PC-3 (cell line): ENCODE results near the gene CEP41. TPM values are rescaled to one million over a fixed set of nuclear protein-coding genes. Genes with fewer than 3 reads are reported as not detected.

Experiments
- ATAC-seq: fragments of 200-7000 bp; cut with Tn5 transposase; 2 replicates; pipeline ENCODE4 v1.9.1; 2020; ENCODE audit warnings: mild to moderate bottlenecking, moderate library complexity
- BruUV-seq: library from RNA; stranded (reverse); fragments of 400-500 nt; replicated peaks from 2 replicates; lab custom pipeline; 2021; lab: Mats Ljungman, UMichigan
- CTCF ChIA-PET: fragments of 300-600 bp; sonication (Branson Sonifier 250); formaldehyde crosslinking; loops from one replicate; lab custom pipeline; 2022; ENCODE audit warnings: antibody characterized with exemption; lab: Charles Lee
- POLR2A ChIA-PET: fragments of 300-600 bp; sonication (Branson Sonifier 250); formaldehyde crosslinking; loops from one replicate; lab custom pipeline; 2022; ENCODE audit warnings: antibody characterized with exemption; ENCODE audit not compliant: unreplicated experiment; lab: Charles Lee
- DNase-seq: peaks from one replicate; pipeline ENCODE4 v3.0.0-alpha.2; 2015
- H2AFZ ChIP-seq: fragments of 300-600 bp; sonication (generic); 2 replicates; pipeline ENCODE4 v1.6.0; 2016; ENCODE audit warnings: antibody characterized with exemption, low read length
- H3F3A ChIP-seq: fragments of 300-600 bp; sonication (generic); one replicate; pipeline ENCODE4 v1.6.0; 2017; ENCODE audit warnings: antibody characterized with exemption, low read length, control low read depth, mild to moderate bottlenecking; ENCODE audit not compliant: unreplicated experiment
- H3K27ac ChIP-seq: fragments of 300-600 bp; sonication (generic); 2 replicates; pipeline ENCODE4 v1.5.1; 2016; ENCODE audit warnings: mild to moderate bottlenecking, low read length
- H3K27me3 ChIP-seq: fragments of 300-600 bp; sonication (generic); 2 replicates; pipeline ENCODE4 v1.6.1; 2016; ENCODE audit warnings: low read length, mixed read lengths
- H3K36me3 ChIP-seq: fragments of 300-600 bp; sonication (generic); 2 replicates; pipeline ENCODE4 v1.6.1; 2016; ENCODE audit warnings: low read depth, mixed run types, low read length, mixed read lengths
- H3K4me1 ChIP-seq: fragments of 300-600 bp; sonication (generic); 2 replicates; pipeline ENCODE4 v1.5.1; 2016; ENCODE audit warnings: low read length; ENCODE audit not compliant: insufficient read depth
- H3K4me2 ChIP-seq: fragments of 300-600 bp; sonication (generic); 2 replicates; pipeline ENCODE4 v1.6.0; 2016; ENCODE audit warnings: low read length
- H3K4me3 ChIP-seq: fragments of 300-600 bp; sonication (generic); 2 replicates; pipeline ENCODE4 v1.5.1; 2016; ENCODE audit warnings: mild to moderate bottlenecking, low read length, mixed read lengths
- H3K79me2 ChIP-seq: fragments of 300-600 bp; sonication (generic); 2 replicates; pipeline ENCODE4 v1.6.1; 2017; ENCODE audit warnings: low read length, mixed read lengths
- H3K9ac ChIP-seq: fragments of 300-600 bp; sonication (generic); 2 replicates; pipeline ENCODE4 v1.6.0; 2016; ENCODE audit warnings: mild to moderate bottlenecking, low read length
- H3K9me2 ChIP-seq: fragments of 300-600 bp; sonication (generic); replicated peaks from 2 replicates; pipeline ENCODE4 v1.6.1; 2016; ENCODE audit warnings: mixed run types, low read length, mixed read lengths
- H3K9me3 ChIP-seq: fragments of 300-600 bp; sonication (generic); 2 replicates; pipeline ENCODE4 v1.6.1; 2016; ENCODE audit warnings: low read length, mixed read lengths
- H4K20me1 ChIP-seq: fragments of 300-600 bp; sonication (generic); 2 replicates; pipeline ENCODE4 v1.6.1; 2016; ENCODE audit warnings: low read length, mixed read lengths
- CTCF ChIP-seq: fragments of 300-600 bp; sonication (generic); conservative IDR thresholded peaks from 2 replicates; pipeline ENCODE4 v1.5.1; 2017; ENCODE audit warnings: antibody characterized with exemption, low read depth, mild to moderate bottlenecking, low read length
- EZH2 ChIP-seq: fragments of 300-600 bp; sonication (generic); IDR thresholded peaks from one replicate; pipeline ENCODE4 v1.6.1; 2017; ENCODE audit warnings: antibody characterized with exemption, mild to moderate bottlenecking, low read length; ENCODE audit not compliant: unreplicated experiment
- EZH2phosphoT487 ChIP-seq: fragments of 300-600 bp; sonication (generic); IDR thresholded peaks from 2 replicates; pipeline ENCODE4 v1.6.1; 2018; ENCODE audit warnings: mild to moderate bottlenecking, antibody characterized with exemption, low read length, borderline replicate concordance
- intact Hi-C: fragments of 100-400 bp; cut with micrococcal nuclease; formaldehyde crosslinking; loops from 2 replicates; pipeline ENCODE4 v1.9.0; 2023
- total RNA-seq: library from RNA; depleted of rRNA; stranded (reverse); fragments of >200 nt; gene quantifications from 2 replicates; pipeline ENCODE4 v1.2.3, GENCODE V29; 2014

The CEP41 gene
- total RNA-seq, 1 experiment from 2014 or later: 10.4 TPM

- no peak overlapping the region for H2AFZ ChIP-seq
- POLR2A ChIA-PET: no interaction called here
These were observed 70.8 kb downstream of the CEP41 start for GRCh38 chr7:130369831-130370550.

GRCh38 chr7:130369110-130369711, 71.6 kb downstream of the CEP41 start:
- Histone ChIP-seq H2AFZ (no peak overlapping the region), H3K9me3 (no peaks in the 10 kb centered on the region), H3K36me3 (no peaks in the 10 kb centered on the region), H3K27me3 (no peaks in the 10 kb centered on the region), H4K20me1 (no peaks in the 10 kb centered on the region), H3K4me2 (no peak overlapping the region), H3K4me3 (no peak overlapping the region), H3K4me1 (peaks cover 20% of the 10 kb centered on the region), H3K9ac (no peak overlapping the region), H3F3A (no peaks in the 10 kb centered on the region), H3K79me2 (no peaks in the 10 kb centered on the region), H3K9me2 (no peaks in the 10 kb centered on the region), H3K27ac (no peak overlapping the region)
- ATAC-seq (no peak), DNase-seq (no peak)
- intact Hi-C loops: no loop called here
- CTCF ChIA-PET: no interaction called here
- TF ChIP-seq EZH2phosphoT487 (no peak), EZH2 (no peak), CTCF (no peak)
- POLR2A ChIA-PET: no interaction called here
- BruUV-seq: no TSS peak

More at GRCh38 chr7:130369831-130370550, 70.8 kb downstream of the CEP41 start:
- Histone ChIP-seq H3K27me3 (no peaks in the 10 kb centered on the region), H3F3A (no peaks in the 10 kb centered on the region), H3K9ac (no peak overlapping the region), H3K9me3 (no peaks in the 10 kb centered on the region), H3K4me1 (peaks cover 14% of the 10 kb centered on the region), H3K4me2 (no peak overlapping the region), H4K20me1 (no peaks in the 10 kb centered on the region), H3K79me2 (no peaks in the 10 kb centered on the region), H3K4me3 (no peak overlapping the region), H3K9me2 (no peaks in the 10 kb centered on the region), H3K27ac (no peak overlapping the region), H3K36me3 (no peaks in the 10 kb centered on the region)
- TF ChIP-seq EZH2: no peak
- TF ChIP-seq CTCF: no peak
- no peak for TF ChIP-seq EZH2phosphoT487
- ATAC-seq (no peak), DNase-seq (no peak)
- CTCF ChIA-PET: no interaction called here
- intact Hi-C loops: no loop called here
- no TSS peak for BruUV-seq
